GM03348 (cell line): ENCODE results near the gene KCNE3.
"Not testable (repeated sequence)": the region's sequence is repeated elsewhere in the genome, so short reads cannot be mapped to it uniquely, and the experiment has no call there.

ENCODE experiments used
- DNase-seq: peaks from one replicate; pipeline ENCODE4 v3.0.0; 2012; ENCODE audit warnings: low spot score

The KCNE3 gene

DNA sequence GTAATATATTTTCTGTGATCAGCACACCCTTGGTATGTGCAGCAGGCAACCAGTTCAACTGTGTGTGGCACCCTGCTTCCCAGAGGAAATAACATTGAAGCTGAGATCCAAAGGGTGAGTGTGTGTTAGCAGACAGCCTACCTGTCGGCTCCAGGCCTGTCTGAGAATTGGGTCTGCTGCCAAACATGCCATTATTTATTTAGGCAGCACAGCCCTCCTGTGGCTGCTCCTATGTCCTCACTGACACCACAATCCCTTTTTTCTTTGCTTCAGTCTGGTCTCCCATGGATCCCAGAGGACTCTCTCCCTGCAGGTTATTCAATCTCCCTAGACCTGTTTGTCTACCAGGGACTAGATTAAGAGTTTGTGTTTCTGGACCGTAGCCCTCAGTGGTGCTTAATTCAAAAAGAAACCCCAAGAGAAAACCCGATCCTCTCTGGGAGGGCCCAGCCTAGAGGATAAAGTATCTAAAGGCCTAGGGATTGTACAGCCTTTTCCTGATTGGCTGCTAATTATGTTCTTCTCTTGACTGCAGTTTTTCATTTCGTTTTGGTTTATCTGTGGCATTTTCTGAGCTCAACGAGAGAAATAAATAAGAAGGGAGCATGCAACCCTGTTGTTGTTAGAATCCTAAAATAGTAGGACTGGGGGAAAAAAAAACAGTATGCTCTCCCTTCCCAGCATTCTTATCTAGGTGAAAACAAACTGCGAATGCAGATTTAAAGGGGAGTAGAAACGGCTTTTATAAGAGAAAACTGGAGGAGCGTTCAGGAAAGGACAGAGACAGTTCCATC is 24.1 kb downstream of the KCNE3 start:
- DNase-seq = no peak

DNA sequence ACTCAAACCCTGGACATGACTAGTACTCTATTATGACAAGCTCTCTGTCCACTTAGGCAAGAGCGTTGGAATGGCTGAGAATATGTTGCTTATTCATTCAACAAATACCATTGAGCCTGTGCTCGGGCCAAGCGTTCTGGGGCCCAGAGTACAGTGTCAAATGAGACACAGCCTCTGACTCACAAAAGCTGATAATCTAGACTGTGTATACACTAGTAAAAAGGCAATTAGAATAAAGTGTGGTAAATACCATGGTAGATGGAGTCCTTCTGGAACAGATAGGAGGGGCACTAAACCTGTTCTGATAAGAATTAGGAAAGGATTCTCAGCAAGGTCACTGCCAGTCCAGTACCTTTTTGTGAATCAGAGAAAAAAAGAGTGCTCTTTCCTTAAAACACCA is 24.7 kb downstream of the KCNE3 start:
- no peak for DNase-seq

DNA sequence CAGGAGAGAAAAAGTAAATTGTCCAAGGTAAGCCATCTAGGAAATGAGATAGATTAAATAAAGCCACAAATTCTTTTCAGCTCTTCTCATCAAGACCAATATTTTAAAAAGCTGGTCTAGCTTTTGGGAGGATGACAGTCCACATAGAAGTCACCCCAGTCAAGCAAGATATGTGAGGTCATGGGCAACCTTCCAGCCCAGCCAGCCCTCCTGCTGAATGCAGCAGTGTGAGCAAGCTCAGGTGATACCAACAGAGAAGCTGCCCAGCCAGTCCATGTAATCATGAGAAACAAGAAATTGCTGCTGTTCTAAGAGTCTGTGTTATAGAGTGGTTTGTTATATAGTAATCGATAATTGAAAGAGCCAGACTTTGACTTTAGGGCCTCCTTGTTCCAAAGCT is 28.7 kb downstream of the KCNE3 start:
- DNase-seq = no peak

DNA sequence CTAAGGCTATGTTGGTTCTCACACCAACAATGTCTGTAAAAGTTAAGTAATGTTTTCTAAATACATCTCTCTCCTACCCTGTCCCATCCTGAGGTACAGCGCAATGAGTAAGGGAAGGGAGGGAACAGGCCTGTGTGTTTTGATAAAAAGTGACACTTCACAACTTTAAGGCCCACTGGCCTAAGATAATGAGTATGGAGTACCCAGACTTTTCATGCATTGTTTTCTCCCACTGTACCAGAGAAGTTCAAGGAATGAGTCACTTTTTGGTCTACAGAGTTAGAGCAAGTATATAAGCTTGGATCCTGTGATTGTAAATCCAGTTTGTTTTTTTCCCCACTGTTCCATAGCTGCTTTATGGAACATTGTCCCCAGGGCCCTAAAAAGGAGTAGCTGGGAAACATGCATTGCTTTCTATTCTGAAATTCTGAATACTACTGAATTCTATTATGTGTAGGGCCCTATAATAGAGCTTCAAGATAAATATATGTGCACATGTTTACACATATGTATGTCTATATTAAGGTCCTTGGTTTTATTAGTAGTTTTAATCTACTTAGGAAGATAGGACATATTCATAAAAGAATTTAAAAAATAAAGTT is 29.8 kb downstream of the KCNE3 start:
- no peak for DNase-seq

DNA sequence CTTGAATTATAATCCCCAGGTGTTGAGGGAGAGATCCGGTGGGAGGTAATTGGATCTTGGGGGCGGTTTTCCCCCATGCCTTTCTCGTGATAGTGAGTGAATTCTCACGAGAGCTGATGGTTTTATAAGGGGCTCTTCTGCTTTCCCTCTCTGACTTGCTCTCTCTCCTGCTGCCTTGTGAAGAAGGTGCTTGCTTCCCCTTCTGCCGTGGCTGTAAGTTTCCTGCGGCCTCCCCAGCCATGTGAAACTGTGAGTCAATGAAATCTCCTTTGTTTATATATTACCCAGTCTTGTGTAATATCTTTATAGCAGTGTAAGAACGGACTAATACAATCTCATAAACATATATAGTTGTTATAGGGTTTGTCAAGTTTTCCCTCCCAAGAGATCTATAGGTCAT is 32.8 kb downstream of the KCNE3 start:
- no peak for DNase-seq

DNA sequence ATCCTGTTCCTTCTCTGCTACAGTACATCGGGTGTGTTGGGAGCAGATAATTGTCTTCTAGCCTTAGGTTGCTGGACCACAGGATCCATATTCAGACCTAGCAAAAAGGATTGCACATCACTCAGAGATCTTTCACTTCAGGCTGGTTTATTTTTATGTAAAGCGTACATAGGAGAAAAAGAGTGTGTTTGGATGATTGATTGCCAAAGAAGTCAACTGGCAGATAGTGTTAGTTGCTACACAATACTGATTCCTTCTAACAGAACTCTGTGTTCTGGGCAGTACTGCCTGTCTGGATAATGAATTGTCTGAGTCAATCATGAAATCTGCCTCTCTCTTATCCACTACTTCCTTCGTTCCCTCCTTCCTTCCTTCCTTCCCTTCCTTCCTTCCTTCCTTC is 38.1 kb downstream of the KCNE3 start:
- no peak for DNase-seq

DNA sequence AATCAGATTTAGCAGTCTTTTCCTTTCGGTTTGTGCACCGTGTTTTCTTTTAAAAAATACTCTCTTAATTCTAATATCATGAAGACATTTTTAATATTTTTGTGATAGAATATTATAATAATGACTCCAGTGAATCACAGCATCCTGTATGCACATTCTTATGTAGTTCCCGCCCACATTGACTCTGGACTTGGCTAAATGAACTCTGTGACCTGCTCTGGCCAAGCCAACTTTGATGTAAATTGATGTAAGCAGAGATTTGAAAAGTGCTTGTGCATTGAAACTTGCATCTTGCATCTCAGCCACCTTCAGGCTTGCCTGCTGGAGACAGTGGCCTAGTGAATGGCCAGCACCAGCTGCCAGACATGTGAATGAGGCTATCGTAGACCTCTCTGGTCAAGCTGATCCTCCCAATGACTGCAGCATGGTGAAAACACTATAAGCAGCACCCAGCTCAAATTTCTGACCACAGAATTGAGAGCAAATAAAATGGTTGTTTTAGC is 39.9 kb downstream of the KCNE3 start:
- DNase-seq = no peak

DNA sequence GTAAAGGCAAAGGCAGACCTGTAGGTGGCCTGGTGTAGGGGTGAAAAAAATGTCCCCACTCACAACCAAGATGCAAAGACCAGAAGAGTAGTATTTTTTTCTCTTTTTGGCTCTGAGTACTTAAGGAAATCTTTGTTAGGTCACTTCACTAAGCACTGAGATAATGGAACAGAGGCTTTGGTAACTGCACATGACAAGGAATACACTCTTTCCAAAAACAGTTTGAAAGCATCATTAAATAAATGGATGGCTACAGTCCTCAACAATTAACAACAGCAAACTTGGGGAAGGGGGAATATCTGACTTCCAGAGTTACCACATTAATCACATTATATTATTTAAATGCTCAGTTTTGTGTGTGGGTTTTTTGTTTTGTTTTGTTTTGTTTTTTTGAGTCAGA is 42.2 kb downstream of the KCNE3 start:
- DNase-seq = no peak

DNA sequence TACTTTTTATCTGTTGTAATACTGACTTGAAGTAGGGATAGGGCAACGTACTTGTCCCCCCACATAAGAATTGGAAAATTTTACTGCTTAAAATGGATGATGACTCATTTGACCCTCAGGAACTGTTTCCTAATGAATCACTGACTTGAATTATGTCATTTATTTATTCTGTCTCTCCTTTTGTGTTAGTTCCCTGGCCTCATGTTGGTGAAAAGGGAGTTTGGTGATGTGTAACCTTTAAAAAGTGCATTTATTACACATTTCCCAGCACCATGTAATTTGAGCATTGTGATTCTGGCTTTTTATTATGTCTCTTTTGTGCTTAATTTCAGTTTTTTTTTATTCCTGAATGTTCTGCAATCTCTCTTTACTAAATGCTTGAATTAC is 48.8 kb downstream of the KCNE3 start:
- DNase-seq = peak; percentile 24

DNA sequence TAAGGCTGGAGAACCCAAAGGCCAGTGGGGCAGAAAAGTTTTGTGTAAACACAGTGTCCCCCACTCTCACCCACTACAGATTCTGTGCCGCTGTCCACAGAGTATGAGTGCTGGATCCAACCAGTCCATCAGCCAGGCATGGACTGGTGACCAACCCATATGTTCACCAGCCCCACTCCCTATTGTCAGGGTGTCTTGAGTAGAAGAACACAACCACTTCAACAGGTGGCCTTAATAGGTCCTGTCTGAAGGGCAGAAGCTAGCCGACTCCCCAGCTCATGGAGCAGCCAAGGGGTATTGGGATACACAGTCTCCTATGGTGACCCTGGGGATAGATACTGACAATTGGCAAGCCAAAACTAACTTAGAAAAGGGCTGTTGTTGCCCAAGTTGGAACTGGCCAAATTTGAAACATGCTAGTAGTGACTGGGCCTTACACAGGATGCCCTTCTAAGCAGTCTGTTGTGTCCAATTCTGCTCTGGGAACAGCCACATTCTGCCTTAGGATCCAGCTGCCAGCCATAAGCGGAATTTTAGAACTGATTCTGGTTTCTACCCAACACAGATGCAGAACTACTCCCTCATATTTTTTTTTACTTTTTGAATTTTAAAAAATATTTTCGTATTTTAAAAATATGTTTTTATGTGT is 49.4 kb downstream of the KCNE3 start:
- no peak for DNase-seq

DNA sequence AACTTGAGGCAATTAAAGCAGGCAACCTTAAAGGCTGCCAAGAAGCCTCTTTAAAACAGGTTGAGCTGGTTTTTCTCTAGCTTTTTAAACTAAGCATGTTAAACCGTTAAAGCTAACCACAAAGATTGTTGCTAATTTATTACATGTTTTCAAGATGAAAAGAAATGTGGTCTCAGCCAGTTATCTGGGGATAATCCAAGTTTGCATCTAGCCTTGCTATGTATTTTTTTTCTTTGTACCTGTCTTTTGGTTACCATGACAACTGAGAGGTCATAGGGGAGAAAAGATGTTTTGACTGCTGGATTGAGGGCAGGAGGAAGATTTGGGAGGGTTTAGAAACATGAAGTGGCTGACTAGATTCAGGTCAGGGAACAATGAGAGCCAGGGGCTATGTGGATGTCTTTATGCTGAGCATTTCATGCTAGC is 50.0 kb downstream of the KCNE3 start:
- no peak for DNase-seq

DNA sequence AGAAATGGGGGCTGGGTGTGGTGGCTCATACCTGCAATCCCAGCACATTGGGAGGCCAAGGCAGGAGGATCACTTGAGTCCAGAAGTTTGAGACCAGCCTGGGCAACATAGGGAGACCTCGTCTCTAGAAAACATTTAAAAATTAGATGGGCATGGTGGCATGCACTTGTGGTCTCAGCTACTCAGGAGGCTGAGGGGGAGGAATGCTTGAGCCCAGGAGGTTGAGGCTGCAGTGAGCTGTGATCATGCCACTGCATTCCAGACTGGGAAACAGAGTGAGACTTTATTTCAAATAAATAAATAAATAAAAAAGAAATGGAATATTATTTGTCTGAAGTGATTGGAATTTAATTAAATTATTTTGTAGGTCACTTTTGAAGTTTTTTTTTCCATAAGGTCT is 50.4 kb downstream of the KCNE3 start:
- not testable (repeated sequence) for DNase-seq

DNA sequence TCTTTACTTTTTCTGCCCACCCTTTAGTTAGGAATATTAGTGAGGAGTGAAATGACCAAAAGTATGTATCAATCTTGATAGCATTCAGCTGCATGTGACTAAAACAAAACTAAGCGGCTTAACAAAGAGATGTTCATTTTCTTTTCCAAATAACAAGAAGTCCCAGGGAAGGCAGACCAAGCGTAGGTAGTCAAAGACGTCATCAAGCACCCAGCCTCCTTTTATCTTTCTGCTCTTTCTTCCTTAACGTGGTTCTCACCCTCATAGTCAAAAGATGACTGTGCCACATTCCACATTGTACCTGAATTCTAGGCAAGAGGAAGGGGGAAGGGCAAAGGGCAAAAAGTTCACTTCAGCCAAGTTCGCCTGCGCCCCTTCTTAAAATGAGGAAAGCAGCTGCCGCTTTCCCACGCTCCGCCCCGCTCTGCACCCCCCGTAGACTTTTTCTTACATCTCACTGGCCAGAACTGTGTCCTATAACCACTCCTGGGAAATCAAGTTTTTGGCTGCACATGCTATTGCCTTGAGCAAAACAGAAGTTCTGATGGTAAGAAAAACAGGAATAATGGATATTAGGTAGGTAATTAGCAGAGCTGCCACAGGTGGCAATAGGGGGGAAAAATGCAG is 54.5 kb downstream of the KCNE3 start:
- DNase-seq = no peak

DNA sequence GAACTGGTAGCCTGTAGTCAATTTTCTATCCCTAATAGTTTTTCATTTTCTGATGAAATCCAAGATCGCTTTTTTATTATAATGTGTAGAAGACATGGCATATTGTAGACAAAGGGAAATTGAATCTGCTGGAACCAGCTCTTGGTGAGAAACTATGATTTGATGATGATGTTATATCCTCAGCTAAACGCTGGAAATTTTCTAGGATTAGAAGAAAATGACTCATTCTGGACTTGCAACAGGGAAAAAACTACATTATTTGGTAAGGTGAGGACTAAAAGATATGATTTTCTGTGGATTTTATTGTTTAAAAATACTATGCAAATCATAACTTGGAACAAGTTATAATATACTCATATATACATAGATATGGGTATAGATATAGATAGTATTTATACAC is 55.0 kb downstream of the KCNE3 start:
- DNase-seq = no peak

DNA sequence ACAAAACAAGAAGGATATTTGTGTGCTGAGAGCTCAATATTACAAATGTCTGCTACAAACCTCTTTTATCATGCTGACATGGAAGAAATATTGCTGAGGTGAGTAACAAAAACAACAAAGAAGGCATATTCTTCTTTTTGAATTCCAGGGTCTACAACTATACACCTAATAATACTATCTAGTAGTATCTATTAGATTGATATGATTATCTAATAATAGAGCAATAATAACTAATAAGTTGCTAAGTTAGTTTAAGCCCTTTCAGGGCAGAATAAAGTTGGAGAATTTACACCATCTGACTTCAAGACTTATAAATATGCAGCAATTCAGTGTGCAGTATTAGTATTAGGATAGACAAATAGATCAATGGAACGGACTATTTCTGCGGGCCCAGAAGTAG is 57.7 kb downstream of the KCNE3 start:
- DNase-seq = no peak
